Ovary (tissue), 9 donors: ENCODE data around the gene ORC1. TPM values are rescaled to one million over a fixed set of nuclear protein-coding genes. Genes with fewer than 3 reads are reported as not detected.
"Not testable (repeated sequence)": the region's sequence is repeated elsewhere in the genome, so short reads cannot be mapped to it uniquely, and the experiment has no call there.

Experiments
- DNase-seq, 5 donors: peaks; one replicate each; pipeline ENCODE4 v3.0.0-alpha.2; 2019 to 2020
- H3K27ac ChIP-seq, 2 donors: fragments of 200-600 bp; one replicate each; pipeline versions ENCODE4 v1.5.1 to v1.8.0; 2019 to 2022
- H3K27me3 ChIP-seq: fragments of 200-600 bp; one replicate; pipeline ENCODE4 v1.8.0; 2022
- H3K36me3 ChIP-seq: fragments of 200-600 bp; sonication (generic); one replicate; pipeline ENCODE4 v1.5.1; 2019
- H3K4me1 ChIP-seq: one replicate; pipeline ENCODE4 v1.8.1; 2013; ENCODE audit warnings: mild to moderate bottlenecking, moderate library complexity; ENCODE audit not compliant: insufficient read depth
- H3K4me3 ChIP-seq: fragments of 200-600 bp; sonication (generic); one replicate; pipeline ENCODE4 v1.5.1; 2017
- H3K9me3 ChIP-seq, 2 donors: fragments of 200-600 bp in 1 of 2; sonication (generic) in 1 of 2; one replicate each; pipeline versions ENCODE4 v1.5.1 to v1.8.1; 2013 to 2019; ENCODE audit warnings: mild to moderate bottlenecking in 1 of 2, moderate library complexity in 1 of 2
- EP300 ChIP-seq: sonication (generic); formaldehyde crosslinking; IDR thresholded peaks from one replicate; pipeline ENCODE4 v1.6.1; 2017; ENCODE audit warnings: antibody characterized with exemption
- POLR2A ChIP-seq: fragments of 450-650 bp; IDR thresholded peaks from one replicate; pipeline ENCODE4 v1.6.1; 2017; ENCODE audit warnings: antibody characterized with exemption, mild to moderate bottlenecking, moderate library complexity
- WGBS, 3 donors: extraction: QIAGEN DNeasy Blood & Tissue Kit in 1 of 3; methylation state at CpG; one replicate each; pipeline versions ENCODE4 v1.1.5 to v1.1.7; 2013 to 2017; 5-methylcytosine and 5-hydroxymethylcytosine counted together
- intact Hi-C, 4 donors: fragments of 100-400 bp; cut with DNase I; formaldehyde crosslinking; loops; one replicate each; pipeline versions ENCODE4 v1.11.0 to v1.15.1; 2022 to 2023
- polyA plus RNA-seq, 2 donors: library from polyadenylated mRNA; stranded (reverse); fragments of 200-250 nt in 1 of 2; fragments of 350-450 nt in 1 of 2; fragmentation: Illumina TruSeq in 1 of 2; extraction: RNeasy Lipid Tissue Mini Kit (QIAGEN cat#74804) in 1 of 2; gene quantifications; one replicate each; pipeline ENCODE4 v1.2.3, GENCODE V29; 2013 to 2014
- total RNA-seq, 7 donors: library from RNA; depleted of rRNA in 2 of 7; stranded (reverse); fragments of >200 nt in 2 of 7; fragmentation: NEBNext Ultra II Directional in 3 of 7; extraction: Animal tissue kit (Norgen Biotek cat#: 25700) in 3 of 7; gene quantifications; one replicate each; pipeline versions ENCODE4 v1.1.0 to v1.2.4, GENCODE V29; 2016 to 2023
- TF ChIP-seq, protein P1 (sequence below), 3 donors: fragments of 450-650 bp in 2 of 3; fragments of 200-600 bp in 1 of 3; IDR thresholded peaks; one replicate each; pipeline versions ENCODE4 v1.5.1 to v1.8.0; 2016 to 2022; ENCODE audit warnings: antibody characterized with exemption in 3 of 3, mild to moderate bottlenecking in 1 of 3
- donor health status: DM: no; HTN: no; CAD: no; lungs with moderate emphysema.
- donor health status: DM: no; HTN: no; CAD: no.
- donor health status: Bipolar disorder and iron deficiency.
- donor health status: DM: yes; HTN: yes; CAD: no.
- donor health status: DM: no; HTN: no; CAD: no.
- donor health status: DM: yes; HTN: yes; CAD: no.

ORC1 gene
- total and polyA plus RNA-seq, 9 donors: 0.23 to 0.84 (median 0.43) TPM

GRCh38 chr1:52393174-52393573, 11.0 kb downstream of the ORC1 start:
- no peaks in the 10 kb centered on the region for H3K27me3 ChIP-seq
- H3K36me3 ChIP-seq: no peaks in the 10 kb centered on the region
- H3K4me1 ChIP-seq: no peaks in the 10 kb centered on the region
- intact Hi-C loops: no loop called here
- H3K9me3 ChIP-seq: no peaks in the 10 kb centered on the region
- no peak overlapping the region for H3K27ac ChIP-seq
- DNase-seq: no peak
- no peak overlapping the region for H3K4me3 ChIP-seq
- TF ChIP-seq POLR2A (no peak), EP300 (no peak)
- TF ChIP-seq, protein P1, sequence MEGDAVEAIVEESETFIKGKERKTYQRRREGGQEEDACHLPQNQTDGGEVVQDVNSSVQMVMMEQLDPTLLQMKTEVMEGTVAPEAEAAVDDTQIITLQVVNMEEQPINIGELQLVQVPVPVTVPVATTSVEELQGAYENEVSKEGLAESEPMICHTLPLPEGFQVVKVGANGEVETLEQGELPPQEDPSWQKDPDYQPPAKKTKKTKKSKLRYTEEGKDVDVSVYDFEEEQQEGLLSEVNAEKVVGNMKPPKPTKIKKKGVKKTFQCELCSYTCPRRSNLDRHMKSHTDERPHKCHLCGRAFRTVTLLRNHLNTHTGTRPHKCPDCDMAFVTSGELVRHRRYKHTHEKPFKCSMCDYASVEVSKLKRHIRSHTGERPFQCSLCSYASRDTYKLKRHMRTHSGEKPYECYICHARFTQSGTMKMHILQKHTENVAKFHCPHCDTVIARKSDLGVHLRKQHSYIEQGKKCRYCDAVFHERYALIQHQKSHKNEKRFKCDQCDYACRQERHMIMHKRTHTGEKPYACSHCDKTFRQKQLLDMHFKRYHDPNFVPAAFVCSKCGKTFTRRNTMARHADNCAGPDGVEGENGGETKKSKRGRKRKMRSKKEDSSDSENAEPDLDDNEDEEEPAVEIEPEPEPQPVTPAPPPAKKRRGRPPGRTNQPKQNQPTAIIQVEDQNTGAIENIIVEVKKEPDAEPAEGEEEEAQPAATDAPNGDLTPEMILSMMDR (IDR thresholded peaks at IDR 0.05): no peak
- 93 to 99% (median 95%) methylated on average over 5 of the region's 5 CpGs for WGBS, 3 donors

DNA sequence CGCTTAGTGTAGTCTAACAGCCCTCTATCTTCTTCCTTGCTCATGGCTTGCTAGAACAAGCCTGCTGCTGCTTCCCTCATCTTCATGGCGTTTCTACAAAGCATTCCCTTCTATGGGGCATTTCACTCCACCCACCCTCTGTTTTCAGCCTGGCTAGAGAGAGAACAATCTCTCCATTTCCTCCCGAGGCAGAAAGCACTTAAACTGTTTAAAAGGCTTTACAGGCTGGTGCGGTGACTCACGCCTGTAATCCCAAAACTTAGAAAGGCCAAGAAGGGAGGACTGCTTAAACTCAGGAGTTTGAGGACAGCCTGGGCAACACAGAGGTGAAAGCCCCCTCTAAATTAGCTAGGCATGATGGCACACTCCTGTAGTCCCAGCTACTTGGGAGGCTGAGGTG, 17.8 kb downstream of the ORC1 start:
- DNase-seq: no peak
- H3K36me3 ChIP-seq: no peaks in the 10 kb centered on the region
- intact Hi-C loops: no loop called here
- H3K4me1 ChIP-seq: no peaks in the 10 kb centered on the region
- H3K9me3 ChIP-seq: no peaks in the 10 kb centered on the region
- no peak overlapping the region for H3K4me3 ChIP-seq
- 89 to 91% (median 90%) methylated on average over 5 of the region's 5 CpGs for WGBS, 3 donors
- no peak overlapping the region for H3K27ac ChIP-seq
- TF ChIP-seq EP300: no peak
- TF ChIP-seq POLR2A: no peak
- TF ChIP-seq, protein P1 (IDR thresholded peaks at IDR 0.05): no peak
- no peaks in the 10 kb centered on the region for H3K27me3 ChIP-seq

DNA sequence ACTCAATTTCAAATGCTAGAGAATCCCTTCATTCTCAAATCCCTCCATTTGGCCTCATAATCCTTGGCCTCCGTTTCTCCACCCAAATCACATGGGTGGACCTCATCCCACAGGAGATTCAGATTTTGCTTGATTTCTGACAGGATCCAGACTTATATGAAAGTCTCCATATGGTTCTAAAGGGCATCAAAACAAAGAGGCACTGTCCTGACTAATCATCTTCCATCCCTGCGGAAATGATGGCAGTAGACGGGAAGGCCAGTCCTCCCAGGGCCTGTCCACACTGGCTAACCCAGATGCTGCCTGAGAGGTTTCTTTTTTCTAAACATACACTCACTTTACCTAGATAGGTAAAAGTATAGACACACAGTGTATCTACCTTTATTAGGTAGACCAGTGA, 18.8 kb downstream of the ORC1 start:
- intact Hi-C loops: no loop called here
- TF ChIP-seq POLR2A (no peak), EP300 (no peak)
- TF ChIP-seq, protein P1 (IDR thresholded peaks at IDR 0.05): no peak
- WGBS, 3 donors: 93 to 97% (median 97%) methylated on average over 3 of the region's 3 CpGs
- H3K36me3 ChIP-seq: no peaks in the 10 kb centered on the region
- H3K4me3 ChIP-seq: no peak overlapping the region
- H3K9me3 ChIP-seq: no peaks in the 10 kb centered on the region
- no peaks in the 10 kb centered on the region for H3K4me1 ChIP-seq
- no peak overlapping the region for H3K27ac ChIP-seq
- no peak for DNase-seq
- H3K27me3 ChIP-seq: no peaks in the 10 kb centered on the region

DNA sequence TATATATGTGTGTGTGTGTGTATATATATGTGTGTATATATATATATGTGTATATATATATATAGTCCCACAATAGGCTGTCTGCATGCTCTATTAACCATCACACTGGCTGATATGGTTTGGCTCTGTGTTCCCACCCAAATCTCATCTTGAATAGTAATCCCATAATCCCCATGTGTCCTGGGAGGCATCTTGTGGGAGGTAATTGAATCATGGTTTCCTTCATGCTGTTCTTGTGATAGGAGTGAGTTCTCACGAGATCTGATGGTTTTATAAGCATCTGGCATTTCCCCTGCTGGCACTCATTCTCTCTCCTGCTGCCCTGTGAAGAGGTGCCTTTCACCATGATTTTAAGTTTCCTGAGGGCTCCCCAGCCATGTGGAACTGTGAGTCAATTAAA, 34.4 kb downstream of the ORC1 start:
- 59 to 77% (median 76%) methylated on average over 1 of the region's 1 CpG for WGBS, 3 donors
- H3K4me3 ChIP-seq, H3K27ac ChIP-seq, H3K4me1 ChIP-seq, DNase-seq, H3K27me3 ChIP-seq, intact Hi-C loops, H3K9me3 ChIP-seq, H3K36me3 ChIP-seq: not testable (repeated sequence)

DNA sequence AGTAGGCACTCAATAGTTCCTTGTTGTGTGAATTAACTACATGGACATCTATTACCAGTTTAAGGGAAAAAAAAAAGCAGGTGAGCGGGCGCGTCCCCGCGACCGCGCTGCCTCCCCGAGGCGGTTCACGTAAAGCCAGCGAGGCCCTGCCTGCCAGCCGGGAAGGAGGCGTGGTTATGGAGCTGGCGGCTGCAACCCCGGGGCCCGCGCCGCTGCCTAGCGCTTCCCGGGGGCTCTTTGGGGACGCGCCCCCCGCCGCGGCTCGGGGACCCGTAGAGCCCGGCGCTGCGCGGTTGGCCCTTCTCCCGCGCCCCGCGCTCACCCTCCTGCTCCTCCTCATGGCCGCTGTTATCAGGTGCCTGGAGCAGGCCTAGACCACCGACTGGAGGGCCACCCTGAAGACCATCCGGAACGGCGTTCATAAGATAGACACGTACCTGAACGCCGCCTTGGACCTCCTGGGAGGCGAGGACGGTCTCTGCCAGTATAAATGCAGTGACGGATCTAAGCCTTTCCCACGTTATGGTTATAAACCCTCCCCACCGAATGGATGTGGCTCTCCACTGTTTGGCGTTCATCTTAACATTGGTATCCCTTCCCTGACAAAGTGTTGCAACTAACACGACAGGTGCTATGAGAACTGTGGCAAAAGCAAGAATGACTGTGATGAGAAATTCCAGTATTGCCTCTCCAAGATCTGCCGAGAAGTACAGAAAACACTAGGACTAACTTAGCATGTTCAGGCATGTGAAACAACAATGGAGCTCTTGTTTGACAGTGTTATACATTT, 35.6 kb downstream of the ORC1 start:
- no peak for TF ChIP-seq POLR2A
- TF ChIP-seq, protein P1 (IDR thresholded peaks at IDR 0.05): no peak
- TF ChIP-seq EP300: no peak
- WGBS, 3 donors: 4 to 8% (median 8%) methylated on average over 31 to 51 of the region's 51 CpGs
- peak overlapping the region in 1 of 2 donors; percentile 24 for H3K27ac ChIP-seq
- H3K4me1 ChIP-seq: peaks cover 6% of the 10 kb centered on the region
- no peaks in the 10 kb centered on the region for H3K9me3 ChIP-seq
- DNase-seq: peak; percentile 37 to 65 (median 58)
- H3K27me3 ChIP-seq: no peaks in the 10 kb centered on the region
- no peaks in the 10 kb centered on the region for H3K36me3 ChIP-seq
- intact Hi-C loops: no loop called here
- H3K4me3 ChIP-seq: peak overlapping the region; percentile 31
